ENCODE results near the gene AP1G1.

- TF ChIP-seq CTCF (IDR thresholded peaks at IDR 0.05), result no peak
- no peak for TF ChIP-seq ZFX (IDR thresholded peaks at IDR 0.05; ENCODE audit: borderline replicate concordance)
Measured at GRCh38 chr16:71754652-71755051, 54.0 kb downstream of the AP1G1 start.
